ENCODE data around the gene ALOX15. TPM values are rescaled to one million over a fixed set of nuclear protein-coding genes. Genes with fewer than 3 reads are reported as not detected.
A peak's percentile ranks its signal among the peaks of the same experiment; 100 is the strongest.
"Not testable (repeated sequence)": the region's sequence is repeated elsewhere in the genome, so short reads cannot be mapped to it uniquely, and the experiment has no call there.

The ALOX15 gene
- total RNA-seq, 1 experiment from 2014 or later: 1.8 TPM

DNA sequence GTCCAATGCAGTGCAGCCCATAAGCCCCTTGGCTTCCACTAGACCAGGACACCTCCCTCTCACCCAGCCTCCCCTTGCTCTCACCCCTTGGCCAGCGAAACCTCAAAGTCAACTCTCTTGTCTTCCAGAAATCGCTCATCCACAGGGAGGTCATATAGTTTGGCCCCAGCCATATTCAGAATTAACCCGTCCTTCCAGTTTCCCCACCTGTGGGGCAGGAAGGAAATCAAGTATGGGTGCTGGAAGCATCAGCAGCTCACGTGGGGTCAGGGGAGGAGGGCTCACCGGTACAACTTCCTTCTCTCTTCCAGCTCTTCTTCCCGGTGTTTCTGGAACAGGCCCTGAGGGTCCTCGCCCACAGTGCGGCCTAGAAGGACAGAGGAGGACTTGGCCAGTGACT lies 2.7 kb downstream of the ALOX15 start:
- H4K20me1 ChIP-seq (ENCODE audit: insufficient read depth); H3K9me2 ChIP-seq (ENCODE audit: insufficient read depth); H3K27ac ChIP-seq; BruUV-seq (replicated peaks); H3K27me3 ChIP-seq (ENCODE audit: insufficient read depth, low read depth); H3K9me3 ChIP-seq (ENCODE audit: insufficient read depth, low read depth); H3K79me2 ChIP-seq (ENCODE audit: low read depth); H3K36me3 ChIP-seq (ENCODE audit: low read depth); H3K4me1 ChIP-seq (replicated peaks; ENCODE audit: insufficient read depth); H3F3A ChIP-seq (ENCODE audit: insufficient read depth, low read depth): not testable (repeated sequence)
- peak; percentile 48 to 68 for DNase-seq
- peak overlapping the region; percentile 80 for H3K4me2 ChIP-seq
- CTCF ChIA-PET: interaction anchor here (0.6 to 1.2 kb wide), 2 partner anchors 245 to 423 kb away, joined by 3 to 4 read pairs; no protein-coding TSS in a partner anchor
- intact Hi-C loops (cut with micrococcal nuclease; ENCODE audit: unreplicated experiment): loop anchor here (5.0 kb wide), 2 partner anchors 249 to 269 kb away; no protein-coding TSS in a partner anchor
- POLR2A ChIA-PET (ENCODE audit: unreplicated experiment): interaction anchor here (0.6 to 0.7 kb wide), 2 partner anchors 108 to 981 kb away, joined by 3 read pairs; no protein-coding TSS in a partner anchor
- peak overlapping the region; percentile 53; the same call in 1 of the 2 replicates for H3K4me3 ChIP-seq
- peak overlapping the region; percentile 72; the same call in 1 of the 2 replicates for H2AFZ ChIP-seq

DNA sequence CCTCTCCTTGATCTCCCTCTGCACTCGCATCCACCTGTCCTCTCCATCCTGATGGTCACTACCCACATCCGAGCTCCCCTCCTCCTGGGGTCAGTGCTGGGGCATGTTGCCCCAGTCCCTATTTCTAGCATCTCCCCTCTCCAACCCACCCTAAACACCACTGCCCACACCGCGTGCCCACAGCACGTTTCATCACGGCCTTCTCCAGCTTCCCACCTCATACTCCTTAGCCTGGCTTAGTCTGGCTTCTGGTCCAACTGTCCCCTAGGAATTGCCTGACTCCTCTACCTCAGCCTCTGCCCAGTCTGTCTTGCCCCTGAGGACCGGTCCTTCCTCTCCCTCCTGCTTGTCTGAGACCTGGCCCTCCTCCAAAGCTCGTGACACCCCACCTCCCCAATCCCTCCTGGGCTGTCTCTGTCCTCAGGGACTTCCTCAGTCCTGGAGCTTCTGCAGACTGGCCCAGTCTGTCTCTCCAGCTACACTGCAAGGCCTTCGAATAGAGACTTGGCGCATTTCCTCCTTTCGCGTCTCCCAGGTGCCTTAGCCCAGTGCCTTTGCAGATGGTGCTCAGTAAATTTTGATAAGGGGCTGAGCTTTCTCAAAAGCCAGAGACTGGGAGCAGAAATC lies 4.9 kb downstream of the ALOX15 start:
- Histone ChIP-seq H3F3A (ENCODE audit: insufficient read depth, low read depth) (no peaks in the 10 kb centered on the region; the same call in 1 of the 2 replicates), H3K36me3 (ENCODE audit: low read depth) (no peaks in the 10 kb centered on the region), H3K4me3 (no peak overlapping the region), H3K4me2 (no peak overlapping the region), H3K9me2 (ENCODE audit: insufficient read depth) (no peaks in the 10 kb centered on the region), H2AFZ (no peak overlapping the region), H3K27me3 (ENCODE audit: insufficient read depth, low read depth) (peaks cover 5% of the 10 kb centered on the region; the same call in 1 of the 2 replicates), H3K4me1 (replicated peaks; ENCODE audit: insufficient read depth) (peaks cover 10% of the 10 kb centered on the region; the same call in 1 of the 2 replicates), H4K20me1 (ENCODE audit: insufficient read depth) (no peaks in the 10 kb centered on the region), H3K9me3 (ENCODE audit: insufficient read depth, low read depth) (no peaks in the 10 kb centered on the region), H3K27ac (no peak overlapping the region), H3K79me2 (ENCODE audit: low read depth) (no peaks in the 10 kb centered on the region)
- POLR2A ChIA-PET (ENCODE audit: unreplicated experiment): no interaction called here
- BruUV-seq (replicated peaks): no TSS peak
- no peak for DNase-seq
- CTCF ChIA-PET: interaction anchor here (0.6 to 1.3 kb wide), 2 partner anchors 38 to 70 kb away, joined by 3 to 8 read pairs; no protein-coding TSS in a partner anchor
- intact Hi-C loops (cut with micrococcal nuclease; ENCODE audit: unreplicated experiment): loop anchor here (5.0 kb wide), 2 partner anchors 251 to 271 kb away; no protein-coding TSS in a partner anchor
- no peak for TF ChIP-seq EZH2 (IDR thresholded peaks at IDR 0.05; ENCODE audit: low read depth)
- TF ChIP-seq, protein P1, sequence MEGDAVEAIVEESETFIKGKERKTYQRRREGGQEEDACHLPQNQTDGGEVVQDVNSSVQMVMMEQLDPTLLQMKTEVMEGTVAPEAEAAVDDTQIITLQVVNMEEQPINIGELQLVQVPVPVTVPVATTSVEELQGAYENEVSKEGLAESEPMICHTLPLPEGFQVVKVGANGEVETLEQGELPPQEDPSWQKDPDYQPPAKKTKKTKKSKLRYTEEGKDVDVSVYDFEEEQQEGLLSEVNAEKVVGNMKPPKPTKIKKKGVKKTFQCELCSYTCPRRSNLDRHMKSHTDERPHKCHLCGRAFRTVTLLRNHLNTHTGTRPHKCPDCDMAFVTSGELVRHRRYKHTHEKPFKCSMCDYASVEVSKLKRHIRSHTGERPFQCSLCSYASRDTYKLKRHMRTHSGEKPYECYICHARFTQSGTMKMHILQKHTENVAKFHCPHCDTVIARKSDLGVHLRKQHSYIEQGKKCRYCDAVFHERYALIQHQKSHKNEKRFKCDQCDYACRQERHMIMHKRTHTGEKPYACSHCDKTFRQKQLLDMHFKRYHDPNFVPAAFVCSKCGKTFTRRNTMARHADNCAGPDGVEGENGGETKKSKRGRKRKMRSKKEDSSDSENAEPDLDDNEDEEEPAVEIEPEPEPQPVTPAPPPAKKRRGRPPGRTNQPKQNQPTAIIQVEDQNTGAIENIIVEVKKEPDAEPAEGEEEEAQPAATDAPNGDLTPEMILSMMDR (conservative IDR thresholded peaks at IDR 0.05): no peak

DNA sequence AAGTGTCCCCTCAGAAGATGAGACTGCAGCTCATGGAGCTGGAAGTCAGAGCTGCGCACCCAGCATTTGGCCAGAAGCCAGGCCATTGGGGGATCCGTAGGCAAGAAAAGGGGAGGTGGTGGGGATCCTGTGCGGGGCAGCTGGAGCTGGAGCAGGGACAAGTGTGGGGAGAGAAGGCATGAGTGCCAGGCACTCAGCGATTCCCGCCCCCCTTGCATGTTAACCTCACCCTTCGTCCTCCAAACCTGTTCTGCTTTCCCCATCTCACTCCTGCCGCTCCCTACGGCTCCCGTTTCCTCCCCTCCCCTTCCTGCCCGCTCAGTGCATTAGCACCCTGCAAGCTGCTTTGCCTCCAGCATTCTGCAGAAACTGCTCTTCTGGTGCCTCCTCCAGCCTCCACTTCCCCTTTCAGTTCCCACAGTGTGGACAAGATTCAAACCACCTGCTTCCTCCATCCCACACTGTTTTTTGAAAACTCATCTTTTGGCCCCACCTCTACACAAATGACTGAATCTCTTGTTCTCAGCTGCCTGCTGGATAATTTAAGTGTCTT lies 5.6 kb downstream of the ALOX15 start:
- Histone ChIP-seq H3K36me3 (ENCODE audit: low read depth) (no peaks in the 10 kb centered on the region), H3K4me2 (peak overlapping the region; percentile 17; the same call in 1 of the 2 replicates), H3F3A (ENCODE audit: insufficient read depth, low read depth) (no peaks in the 10 kb centered on the region; the same call in 1 of the 2 replicates), H4K20me1 (ENCODE audit: insufficient read depth) (no peaks in the 10 kb centered on the region), H2AFZ (no peak overlapping the region), H3K79me2 (ENCODE audit: low read depth) (no peaks in the 10 kb centered on the region), H3K4me1 (replicated peaks; ENCODE audit: insufficient read depth) (peaks cover 10% of the 10 kb centered on the region; the same call in 1 of the 2 replicates), H3K9me3 (ENCODE audit: insufficient read depth, low read depth) (no peaks in the 10 kb centered on the region), H3K27ac (no peak overlapping the region), H3K27me3 (ENCODE audit: insufficient read depth, low read depth) (peaks cover 5% of the 10 kb centered on the region; the same call in 1 of the 2 replicates), H3K4me3 (no peak overlapping the region), H3K9me2 (ENCODE audit: insufficient read depth) (no peaks in the 10 kb centered on the region)
- peak in 1 of 2 experiments; percentile 26 for DNase-seq
- POLR2A ChIA-PET (ENCODE audit: unreplicated experiment): no interaction called here
- TF ChIP-seq, protein P1 (conservative IDR thresholded peaks at IDR 0.05): no peak
- TF ChIP-seq EZH2 (IDR thresholded peaks at IDR 0.05; ENCODE audit: low read depth): no peak
- CTCF ChIA-PET: no interaction called here
- no TSS peak for BruUV-seq (replicated peaks)
- intact Hi-C loops (cut with micrococcal nuclease; ENCODE audit: unreplicated experiment): loop anchor here (5.0 kb wide), 2 partner anchors 251 to 271 kb away; no protein-coding TSS in a partner anchor

All from PC-9 (cell line).